HG03139 (cell line): ENCODE measurements around the gene ARHGEF26.

ENCODE experiments used
- ATAC-seq: cut with Tn5 transposase; IDR thresholded peaks from one replicate; pipeline ENCODE4 v1.9.1; 2021; ENCODE audit not compliant: unreplicated experiment

ARHGEF26 gene

DNA sequence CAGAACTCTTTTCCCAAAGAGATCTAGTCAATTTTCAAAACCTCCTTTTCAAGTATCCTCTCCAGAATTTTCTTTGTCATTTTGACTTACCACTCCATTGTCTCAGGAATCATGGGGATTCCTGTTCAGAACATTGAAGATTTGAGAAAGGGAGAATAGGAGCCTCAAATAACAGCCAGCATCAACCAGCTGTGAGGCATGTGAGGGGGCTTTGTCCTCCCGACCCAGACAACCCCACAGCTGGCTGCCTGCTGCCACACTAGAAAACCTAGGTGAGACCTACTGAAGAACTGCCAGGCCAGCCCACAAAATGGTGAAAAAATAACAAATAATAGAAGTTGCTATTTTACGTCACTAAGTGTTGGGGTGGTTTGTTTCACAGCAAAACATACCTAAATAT, 5.9 kb upstream of the ARHGEF26 start:
- ATAC-seq: no peak

DNA sequence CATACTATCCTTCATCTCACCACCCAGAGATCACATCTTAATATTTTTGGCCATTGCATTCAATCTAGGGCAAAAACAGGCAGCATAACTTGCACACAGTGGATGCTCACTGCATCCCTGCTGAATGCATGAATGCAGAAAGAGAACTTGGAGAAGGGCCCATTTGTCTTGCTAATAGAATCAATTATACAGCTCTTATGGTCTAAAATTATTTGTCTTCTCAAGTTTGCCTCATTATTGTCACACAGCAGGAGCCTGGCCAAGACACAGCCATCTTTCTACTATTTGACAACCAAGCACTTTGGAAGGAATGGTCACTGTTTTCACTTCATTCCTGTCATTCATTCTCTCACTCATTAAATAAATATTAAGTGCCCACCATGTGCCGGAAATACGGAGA, 1.2 kb upstream of the ARHGEF26 start:
- no peak for ATAC-seq

DNA sequence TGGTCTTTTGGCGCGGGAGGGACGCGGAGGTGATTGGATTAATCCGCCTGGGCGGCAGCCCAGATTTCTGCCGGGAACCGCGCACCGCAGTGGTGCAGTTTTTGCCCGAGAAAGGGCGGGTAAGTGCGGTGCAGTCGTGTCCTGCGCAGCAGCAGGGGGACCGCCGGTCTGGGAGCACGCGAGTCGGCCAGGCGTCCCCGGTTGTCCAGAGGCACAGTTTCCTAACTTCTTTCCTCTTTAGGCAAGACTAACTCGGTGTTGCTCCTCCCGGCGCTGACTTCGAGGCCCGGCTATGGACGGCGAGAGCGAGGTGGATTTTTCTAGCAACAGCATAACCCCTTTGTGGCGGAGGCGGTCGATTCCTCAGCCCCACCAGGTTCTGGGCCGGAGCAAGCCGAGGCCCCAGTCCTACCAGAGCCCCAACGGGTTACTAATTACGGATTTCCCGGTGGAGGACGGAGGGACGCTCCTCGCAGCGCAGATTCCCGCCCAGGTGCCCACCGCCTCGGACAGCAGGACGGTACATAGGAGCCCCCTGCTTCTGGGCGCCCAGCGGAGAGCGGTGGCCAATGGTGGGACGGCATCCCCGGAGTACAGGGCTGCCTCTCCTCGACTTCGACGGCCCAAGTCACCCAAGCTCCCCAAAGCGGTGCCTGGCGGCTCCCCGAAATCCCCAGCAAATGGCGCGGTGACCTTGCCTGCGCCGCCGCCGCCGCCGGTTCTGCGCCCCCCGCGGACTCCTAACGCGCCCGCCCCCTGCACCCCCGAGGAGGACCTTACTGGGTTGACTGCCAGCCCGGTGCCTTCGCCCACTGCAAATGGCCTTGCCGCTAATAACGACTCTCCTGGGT, 736 bp downstream of the ARHGEF26 start:
- ATAC-seq: peak; percentile 25

DNA sequence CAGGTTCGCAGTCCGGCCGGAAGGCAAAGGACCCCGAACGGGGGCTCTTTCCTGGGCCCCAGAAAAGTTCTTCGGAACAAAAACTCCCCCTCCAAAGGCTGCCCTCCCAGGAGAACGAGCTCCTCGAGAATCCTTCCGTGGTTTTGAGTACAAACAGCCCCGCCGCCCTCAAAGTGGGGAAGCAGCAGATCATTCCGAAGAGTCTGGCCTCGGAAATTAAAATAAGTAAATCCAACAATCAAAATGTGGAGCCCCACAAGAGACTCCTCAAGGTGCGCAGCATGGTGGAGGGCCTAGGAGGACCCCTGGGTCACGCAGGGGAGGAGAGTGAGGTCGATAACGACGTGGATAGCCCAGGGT, 1.3 kb downstream of the ARHGEF26 start:
- no peak for ATAC-seq

DNA sequence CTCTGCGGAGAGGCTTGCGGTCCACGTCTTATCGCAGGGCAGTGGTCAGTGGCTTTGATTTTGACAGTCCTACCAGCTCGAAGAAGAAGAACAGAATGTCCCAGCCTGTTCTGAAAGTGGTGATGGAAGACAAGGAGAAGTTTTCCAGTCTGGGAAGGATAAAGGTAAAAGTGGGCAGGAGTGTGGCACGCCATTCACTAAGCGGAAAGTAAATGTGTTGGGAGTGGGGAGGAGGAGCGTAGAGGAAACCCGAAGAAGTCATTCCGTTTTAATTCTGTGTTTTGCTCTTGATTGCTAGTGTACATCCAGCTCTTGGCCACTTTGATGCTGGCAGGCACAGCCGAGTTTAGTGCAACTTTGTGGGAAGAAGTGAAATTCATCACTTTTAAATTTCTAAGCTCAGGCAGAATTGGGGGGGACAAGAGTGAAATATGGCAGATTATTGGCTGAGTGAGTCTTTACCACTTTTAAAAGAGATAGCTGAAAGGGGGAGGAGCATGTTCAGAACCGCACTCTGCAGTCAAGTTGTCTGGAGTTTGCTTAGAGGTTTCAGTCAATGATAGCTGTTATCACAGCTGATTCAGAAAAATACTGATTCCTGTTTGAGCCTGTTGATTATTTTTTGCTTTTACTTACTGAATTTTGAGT, 1.8 kb downstream of the ARHGEF26 start:
- ATAC-seq: no peak

DNA sequence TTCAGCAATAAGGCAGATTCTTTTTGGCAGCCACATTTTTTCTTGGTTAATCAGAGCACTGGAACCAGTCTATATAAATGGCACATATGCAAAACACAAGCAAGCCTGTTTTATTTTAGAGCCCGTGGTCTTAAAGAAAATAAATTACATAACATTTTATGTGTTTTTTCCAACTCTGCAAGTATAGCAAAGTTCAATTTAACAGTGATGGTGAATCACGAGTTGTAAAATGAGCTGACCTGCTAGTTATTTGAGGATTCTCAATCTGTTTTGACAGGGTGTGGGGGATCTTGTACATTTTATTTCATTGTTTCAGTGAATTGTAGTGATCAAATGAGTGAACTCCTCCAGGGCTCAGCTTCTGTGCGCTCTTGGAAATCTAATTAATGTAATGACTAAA, 2.7 kb downstream of the ARHGEF26 start:
- ATAC-seq: no peak

GRCh38 chr3:154125378-154126030, 4.3 kb downstream of the ARHGEF26 start:
- no peak for ATAC-seq

DNA sequence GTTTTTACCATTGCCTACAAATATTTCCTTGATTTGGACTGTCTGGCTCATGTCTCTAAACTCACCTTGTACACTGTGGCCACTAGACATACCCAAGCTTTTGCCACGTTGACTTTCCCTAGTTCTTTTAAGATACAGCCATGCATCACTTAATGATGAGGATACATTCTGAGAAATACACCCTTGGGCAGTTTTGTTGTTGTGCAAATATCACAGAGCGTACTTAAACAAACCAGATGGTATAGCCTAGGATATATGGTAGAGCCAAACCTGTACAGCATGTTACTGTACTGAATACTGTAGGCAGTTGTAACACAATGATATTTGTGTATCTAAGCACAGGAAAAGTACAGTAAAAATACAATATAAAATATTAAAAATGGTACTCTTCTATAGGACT, 5.5 kb downstream of the ARHGEF26 start:
- no peak for ATAC-seq

DNA sequence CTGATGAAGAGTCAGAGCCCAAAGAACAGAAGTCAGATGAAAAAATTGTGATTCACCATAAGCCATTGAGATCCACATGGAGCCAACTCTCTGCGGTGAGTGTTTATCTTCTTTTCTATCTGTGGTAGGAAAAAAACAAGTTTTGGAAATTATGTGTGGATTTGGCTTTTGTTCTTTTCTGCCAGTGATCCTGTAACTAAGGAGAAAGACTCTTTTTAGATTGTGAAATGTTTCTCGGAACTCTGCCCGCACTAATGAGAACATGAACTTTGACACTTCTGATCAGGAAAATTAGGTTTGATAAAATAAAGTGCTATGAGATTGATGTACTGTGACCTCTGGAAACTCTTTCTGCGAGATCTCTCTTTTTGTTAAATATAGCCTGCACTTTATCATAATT, 8.4 kb downstream of the ARHGEF26 start:
- ATAC-seq: no peak

DNA sequence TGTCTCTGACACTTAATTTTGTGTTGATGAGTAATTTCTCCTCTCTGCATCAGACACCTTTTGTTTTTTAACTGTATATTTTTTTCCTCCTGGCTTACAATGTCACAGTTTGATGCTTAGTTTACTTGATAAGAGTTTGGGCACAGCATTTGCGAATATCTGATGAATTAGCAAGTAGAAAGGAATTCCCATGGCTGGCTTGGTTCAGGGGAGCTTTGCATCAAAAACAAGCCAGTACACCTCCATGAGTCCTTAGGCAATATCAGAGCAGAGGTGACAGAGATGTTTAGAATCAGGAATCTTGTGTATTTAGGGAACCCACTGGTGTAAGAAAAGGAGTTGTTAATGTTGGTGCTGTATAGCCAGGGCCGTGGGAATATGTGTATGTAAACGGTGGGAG, 9.3 kb downstream of the ARHGEF26 start:
- ATAC-seq: no peak

DNA sequence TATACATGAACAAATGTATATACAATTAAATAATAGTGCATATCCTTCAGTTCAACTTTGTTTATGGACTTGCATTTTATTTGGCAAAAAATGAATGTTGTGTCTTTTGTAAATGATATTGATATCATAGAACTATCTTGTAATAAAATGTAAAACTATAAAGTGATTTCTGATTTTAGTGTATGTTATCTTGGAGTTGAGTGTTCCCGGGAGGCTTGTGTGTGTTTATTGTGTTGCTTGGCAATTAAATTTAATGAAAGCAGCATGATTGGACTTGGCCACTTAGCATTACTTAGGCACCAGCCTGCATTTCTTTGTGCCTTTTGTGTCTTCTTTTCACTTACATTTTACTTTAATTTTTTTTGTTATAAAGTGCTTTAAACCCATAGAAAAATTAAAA, 10.6 kb downstream of the ARHGEF26 start:
- no peak for ATAC-seq

DNA sequence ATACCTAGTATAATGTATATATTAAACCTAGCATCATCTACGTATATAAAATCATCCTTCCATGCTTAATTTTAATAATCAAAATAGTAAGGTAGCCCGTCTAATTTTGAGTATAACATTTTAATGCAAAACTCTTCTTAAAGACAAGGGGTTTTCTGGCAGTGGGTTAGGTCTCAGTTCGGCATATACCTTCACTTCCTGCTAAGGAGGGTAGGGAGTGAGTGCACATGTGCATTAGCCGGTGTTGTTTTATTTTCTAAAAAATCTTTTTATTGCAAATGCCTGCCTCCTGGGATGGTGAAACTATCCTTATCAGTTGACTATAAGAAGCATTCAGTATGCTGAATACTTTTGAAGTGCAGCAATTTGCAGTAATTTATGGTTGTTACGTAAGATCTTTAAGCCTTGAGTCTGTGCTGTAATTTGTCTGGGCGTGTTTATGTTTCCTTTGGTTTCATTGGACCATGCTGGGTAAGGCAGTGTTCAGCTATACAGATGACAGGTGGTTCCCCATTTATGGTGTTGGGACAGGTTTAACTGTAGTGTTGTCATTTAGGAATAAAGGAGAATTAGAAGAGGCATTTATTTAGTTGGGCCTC, 11.7 kb downstream of the ARHGEF26 start:
- ATAC-seq: no peak

DNA sequence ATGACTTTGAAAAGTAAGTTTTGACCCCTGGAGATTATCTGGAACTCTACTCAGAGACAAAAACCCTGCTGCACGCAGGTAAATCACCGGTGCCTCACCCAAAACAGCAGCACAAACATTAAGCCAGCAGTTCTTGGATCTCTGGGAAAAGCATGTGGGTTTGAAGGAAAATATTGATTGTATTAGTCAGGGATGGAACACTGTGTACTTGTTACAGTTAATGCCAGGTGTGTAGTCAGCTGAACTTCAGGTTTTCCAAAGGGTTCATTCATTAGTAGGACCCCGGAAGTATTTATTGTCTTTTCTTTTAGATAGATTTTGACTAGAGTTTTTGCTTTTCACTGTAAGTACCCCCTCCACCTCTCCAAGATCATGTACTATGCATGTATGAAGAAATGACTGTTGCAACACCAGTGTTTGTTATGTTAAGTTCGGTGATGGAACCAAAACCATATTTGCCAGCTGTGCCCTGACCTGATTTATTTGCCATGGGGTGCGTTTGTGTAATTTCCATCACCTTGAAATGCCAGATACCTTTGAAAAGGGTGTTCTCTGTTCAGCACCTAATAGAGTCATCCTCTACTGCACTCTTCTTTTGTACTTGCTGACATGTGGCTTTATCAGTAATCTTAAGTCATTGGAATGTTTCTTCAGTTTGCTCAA, 14.5 kb downstream of the ARHGEF26 start:
- no peak for ATAC-seq

- ATAC-seq: no peak
Observed at GRCh38 chr3:154137036-154137435, 15.8 kb downstream of the ARHGEF26 start.

DNA sequence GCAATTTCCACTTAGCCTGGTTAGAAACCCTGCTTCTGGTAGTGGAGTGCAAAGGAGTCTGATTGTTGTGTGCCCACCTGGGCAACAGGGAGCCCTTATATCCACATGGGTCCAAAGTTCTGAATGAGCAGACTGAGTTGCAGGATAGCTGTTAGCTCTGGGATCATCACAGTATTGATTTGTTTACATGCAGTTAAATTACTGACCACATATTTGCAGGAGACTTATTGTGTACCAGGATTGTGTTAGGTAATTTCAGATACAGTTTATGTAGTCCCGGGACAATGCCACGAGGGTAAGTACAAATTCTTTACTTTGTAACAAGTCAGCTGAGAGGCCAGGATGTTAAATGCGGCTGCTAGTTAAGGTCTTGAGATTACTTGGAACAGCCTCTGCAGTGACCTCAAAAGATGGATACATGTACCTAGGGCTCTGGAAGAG, 18.8 kb downstream of the ARHGEF26 start:
- no peak for ATAC-seq

DNA sequence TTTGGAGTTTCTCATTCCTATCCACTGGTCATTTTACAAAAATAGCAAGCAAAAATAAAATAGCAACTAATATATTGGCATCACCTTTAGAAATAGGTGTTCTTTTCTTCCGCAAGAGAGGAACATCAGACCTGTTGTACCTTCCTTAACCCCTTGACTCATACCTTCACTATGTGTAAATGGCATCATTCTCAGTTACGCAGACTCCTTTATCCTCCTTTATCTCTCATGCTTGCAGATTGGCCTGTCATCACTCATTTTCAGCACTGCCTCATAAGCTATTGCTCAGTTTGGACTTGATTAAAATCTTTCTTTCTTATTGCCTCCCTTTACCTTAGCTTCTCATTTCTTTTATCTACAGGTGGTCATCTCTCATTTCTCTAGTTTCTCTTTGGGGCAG, 21.4 kb downstream of the ARHGEF26 start:
- ATAC-seq: no peak

DNA sequence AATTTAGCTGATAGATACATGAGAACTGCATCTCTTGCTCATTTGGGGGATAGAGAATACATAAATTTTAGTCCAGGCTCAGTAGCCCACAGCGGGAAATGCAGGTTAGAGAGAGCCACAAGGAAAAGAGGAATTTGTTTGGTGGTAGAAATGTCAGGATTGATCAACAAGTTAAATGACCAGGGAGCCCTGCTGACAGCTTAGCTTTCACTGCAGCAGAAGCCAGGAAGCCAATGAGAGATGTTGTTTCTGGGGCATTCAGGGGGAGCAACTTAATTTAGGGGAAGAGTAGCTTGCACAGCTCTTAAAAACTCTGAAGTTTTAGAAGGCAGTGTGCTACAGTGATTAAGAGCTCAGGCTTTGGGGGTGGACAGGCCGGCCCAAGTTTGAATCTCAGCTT, 22.7 kb downstream of the ARHGEF26 start:
- ATAC-seq: no peak

DNA sequence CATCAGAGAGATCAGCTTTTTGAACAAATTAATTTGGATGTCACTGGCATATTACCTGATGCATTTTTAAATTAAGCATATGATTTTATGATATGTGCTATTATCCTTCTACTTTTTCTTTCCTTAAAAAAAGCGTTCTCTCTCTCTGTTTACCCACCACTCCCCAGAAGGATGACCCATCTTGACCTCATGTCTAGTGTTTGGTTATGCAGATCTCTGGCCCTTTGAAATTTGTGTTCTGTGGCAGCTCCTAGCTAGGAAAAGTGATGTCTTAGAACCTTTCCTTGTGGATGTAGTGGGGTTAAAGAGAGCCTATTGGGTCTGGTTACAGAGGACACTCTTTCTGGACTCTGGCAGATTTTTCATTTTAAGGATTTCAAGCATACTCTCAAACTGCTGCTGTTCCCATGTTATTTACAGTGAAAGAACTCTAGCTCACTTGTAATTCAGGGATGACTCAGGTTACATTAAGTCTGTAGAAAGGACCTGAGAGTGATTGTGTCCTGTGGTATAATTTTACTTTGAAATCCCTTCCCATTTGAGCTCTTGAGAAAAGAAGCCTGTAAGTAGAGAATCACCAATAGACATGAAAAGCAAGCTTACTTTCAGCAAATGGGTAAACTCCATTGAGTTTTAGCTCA, 23.8 kb downstream of the ARHGEF26 start:
- no peak for ATAC-seq

- no peak for ATAC-seq
Observed at GRCh38 chr3:154148541-154148940, 27.4 kb downstream of the ARHGEF26 start.

DNA sequence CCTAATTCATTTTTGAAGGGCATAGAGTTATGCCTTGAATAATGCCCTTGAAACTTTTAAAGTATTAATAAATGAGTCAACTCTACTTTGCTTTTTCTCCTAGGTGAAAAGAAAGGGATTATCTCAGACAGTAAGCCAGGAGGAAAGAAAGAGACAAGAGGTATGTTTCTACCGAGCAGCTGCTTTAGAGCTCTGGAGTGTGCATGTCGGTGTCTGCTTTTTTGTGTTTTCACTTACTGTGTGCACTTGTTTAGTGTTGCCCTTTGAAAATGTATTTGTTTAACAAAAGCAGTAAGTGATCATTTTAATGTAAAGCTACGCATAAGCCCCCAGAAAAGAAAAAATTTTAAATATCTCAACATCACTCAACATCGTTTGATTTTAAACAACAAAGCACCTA, 28.1 kb downstream of the ARHGEF26 start:
- ATAC-seq: no peak

DNA sequence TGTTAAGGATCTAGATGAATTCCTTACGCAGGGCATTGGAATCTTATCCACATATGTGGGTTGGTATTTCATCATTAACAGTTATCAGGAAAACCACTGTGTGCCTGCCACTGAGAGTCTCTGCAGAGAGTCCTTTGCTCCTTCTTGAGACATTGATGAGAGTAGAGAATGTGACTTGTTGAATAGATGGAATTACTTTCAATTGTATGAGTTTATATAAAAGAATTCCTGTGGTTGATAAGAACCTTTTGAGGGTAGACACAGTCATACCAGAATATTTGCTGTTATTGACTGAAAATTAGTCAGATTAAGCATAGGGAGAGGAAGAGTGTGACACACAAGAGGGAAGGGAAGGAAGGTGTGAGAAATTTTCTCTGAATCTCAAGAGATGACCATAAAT, 30.8 kb downstream of the ARHGEF26 start:
- no peak for ATAC-seq
